GM19351 (cell line): ENCODE data around the gene HYLS1.
"Not testable (repeated sequence)": the region's sequence is repeated elsewhere in the genome, so short reads cannot be mapped to it uniquely, and the experiment has no call there.

ENCODE experiments used
- ATAC-seq: cut with Tn5 transposase; IDR thresholded peaks from one replicate; pipeline ENCODE4 v1.9.1; 2021; ENCODE audit warnings: mild to moderate bottlenecking, moderate library complexity; ENCODE audit not compliant: unreplicated experiment

Gene HYLS1

DNA sequence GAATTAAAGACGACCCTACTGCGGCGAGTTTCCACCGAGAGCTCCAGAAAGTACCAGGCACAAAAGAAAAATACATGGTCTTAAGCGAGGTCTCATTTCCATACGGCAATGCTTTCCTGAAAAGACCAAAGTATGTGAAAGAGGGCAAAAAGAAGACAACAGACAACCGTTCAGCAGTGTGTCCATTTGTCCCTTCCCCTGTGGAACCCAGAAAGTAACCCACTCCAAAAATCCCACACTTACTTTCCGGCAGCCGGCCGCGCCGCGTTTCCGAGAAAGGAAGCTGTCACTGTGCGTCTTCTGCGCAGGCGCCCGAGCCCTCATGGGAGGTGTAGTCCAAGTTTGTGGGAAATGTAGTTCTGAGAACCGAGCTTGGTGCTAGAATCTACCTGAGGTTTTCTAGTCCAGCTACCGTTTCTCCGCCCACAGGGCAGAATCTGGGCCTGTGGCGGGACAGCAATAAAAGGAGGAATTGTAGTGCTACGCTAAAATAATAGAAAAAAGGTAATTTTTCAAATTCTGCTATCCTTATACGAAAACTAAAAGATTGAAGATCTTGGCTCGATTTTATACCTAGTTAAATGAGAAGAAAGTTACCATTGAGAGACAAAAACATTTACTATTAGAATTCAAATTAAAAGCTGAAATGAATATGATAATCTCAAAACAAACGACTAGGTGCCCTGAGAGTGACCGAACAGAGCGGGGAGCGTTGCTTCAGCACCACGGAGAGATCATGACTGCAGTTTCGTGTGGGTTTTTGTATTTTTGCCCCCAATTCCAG, 15.7 kb downstream of the HYLS1 start, which contains the start of gene PUS3:
Gene PUS3 (minus strand): TSS at position 280 of the 784 bp plus-strand sequence. CDS start 6,922 bp downstream, outside the sequence.
- peak; percentile 98 for ATAC-seq

DNA sequence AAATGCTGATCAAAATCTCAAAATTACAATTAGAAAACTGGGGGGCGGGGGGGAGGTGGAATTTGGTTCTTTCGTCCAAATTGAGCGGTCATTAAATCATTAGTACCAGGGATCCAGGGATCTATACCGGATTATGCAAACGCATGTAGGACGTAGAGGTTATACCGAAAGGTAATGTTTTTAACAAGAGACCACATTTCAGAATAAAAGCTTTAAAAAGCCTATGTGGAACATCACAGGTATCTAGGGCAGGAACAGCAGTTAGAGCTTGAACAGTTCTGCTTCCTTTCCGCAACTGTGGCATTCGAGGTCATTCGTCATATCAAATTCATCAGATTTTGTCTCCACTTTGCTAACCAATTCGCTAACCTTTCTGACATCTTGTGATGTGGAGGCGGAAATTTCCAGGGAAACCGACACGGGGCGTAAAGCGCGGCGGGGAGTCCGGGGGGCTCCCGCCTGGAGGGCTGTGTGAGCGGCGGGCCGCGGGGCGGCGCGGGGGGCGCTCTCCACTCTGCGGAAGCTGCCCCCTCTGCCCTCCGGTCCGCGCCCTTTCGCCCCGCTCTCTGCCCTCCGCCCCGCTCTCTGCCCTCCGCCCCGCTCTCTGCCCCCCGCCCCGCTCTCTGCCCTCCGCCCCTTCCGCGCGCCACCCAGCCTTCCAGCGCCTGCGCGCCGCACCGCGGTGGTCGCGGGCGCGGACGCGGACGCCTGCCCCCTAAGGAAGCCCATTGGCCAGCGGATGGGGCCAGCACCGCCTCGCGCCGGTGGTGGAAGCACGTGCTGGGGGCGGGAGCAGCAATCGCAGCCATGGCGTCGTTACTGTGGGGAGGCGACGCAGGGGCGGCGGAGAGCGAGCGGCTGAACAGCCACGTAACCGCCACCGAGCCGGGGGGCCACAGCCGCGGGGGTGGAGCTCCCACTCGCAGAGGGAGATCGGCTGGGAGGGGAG, 16.5 kb downstream of the HYLS1 start, which contains the start of gene DDX25:
Gene DDX25 (plus strand): TSS at position 798 of the 949 bp plus-strand sequence. CDS start 10 bp downstream, at position 808.
- no peak for ATAC-seq

DNA sequence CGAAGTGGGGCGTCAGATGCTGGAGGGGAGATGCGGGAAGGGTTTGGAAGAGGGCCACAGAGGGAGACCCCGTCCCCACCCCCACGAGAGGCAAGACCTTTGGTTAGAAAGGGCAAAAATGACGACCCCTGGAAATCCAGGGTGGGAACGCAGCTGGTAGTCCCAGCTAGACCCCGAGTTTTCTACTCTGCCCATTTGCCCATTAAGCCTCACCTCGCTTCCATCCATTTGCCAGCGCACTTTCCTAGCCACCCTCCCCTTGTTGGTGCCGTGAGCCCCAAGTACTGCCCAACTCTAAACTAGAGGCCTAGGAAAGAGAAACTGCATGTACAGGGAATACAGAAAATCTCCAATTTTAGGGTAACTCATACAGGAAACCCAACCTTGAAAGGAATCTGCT, 17.2 kb downstream of the HYLS1 start:
- no peak for ATAC-seq

DNA sequence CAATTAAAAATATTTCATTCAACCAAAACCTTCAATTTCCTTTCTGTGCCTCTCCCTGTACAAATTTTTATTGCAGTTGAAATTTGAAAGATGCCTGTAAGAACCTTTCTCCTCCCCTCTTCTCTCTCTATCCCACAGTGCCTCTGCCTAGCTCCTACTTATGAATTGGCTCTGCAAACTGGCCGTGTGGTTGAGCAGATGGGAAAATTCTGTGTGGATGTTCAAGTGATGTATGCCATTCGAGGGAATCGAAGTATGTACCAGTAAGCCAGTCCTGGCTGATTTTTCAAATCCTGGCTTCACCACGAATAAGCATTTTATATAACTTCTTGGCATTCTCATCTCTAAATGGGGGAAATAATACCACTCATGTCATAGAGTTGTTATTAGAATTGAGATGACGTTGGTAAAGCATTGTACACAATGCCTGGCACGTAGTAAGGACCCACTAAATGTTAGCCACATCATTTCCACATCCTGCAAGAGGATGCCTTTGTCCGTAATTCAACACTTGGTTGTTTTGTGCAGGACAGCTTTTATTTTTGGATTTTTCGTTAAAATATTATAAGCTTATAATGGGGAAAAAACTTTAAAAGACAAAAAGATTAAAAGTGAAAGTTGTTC, 22.9 kb downstream of the HYLS1 start:
- no peak for ATAC-seq

DNA sequence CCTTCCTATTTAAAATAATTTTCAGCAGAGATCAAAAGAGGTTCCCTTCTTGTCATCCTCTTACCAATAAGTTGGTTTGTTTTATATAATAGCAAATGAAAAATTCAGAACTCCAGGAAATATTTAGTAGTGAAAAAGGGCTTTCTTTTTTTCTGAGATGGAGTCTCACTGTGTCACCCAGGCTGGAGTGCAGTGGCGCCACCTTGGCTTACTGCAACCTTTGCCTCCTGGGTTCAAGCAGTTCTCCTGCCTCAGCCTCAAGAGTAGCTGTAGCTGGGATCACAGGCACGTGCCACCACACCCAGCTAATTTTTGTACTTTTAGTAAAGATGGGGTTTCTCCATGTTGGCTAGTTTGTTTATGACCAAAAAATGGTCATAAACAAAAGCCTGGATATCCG, 27.1 kb downstream of the HYLS1 start:
- ATAC-seq: not testable (repeated sequence)

DNA sequence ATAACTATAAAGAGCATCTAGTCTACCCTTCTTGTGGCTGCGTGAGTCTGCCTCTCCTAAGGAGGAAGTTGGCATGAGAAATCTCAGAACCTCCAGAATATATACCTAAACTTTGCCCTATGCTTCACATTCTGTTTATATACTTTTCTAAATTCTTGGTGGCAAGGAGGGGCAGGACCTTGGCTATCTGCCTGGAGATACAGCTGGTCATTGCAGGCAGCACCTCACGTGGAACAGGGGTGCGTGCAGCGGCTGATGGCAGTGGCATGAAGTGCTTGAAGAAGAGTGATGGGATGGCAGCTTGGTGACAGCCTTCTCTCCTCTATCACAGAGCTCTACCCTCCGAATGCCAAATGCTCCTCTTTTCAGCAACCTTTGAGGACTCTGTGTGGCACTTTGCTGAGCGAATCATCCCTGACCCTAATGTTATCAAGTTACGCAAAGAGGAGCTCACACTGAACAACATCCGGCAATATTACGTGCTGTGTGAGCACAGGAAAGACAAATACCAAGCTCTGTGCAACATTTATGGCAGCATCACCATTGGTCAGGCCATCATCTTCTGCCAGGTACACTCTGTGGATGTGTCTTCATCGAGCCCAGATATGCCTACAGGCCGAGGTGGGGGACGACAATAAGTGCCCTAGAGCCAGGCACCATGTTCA, 29.3 kb downstream of the HYLS1 start:
- no peak for ATAC-seq

DNA sequence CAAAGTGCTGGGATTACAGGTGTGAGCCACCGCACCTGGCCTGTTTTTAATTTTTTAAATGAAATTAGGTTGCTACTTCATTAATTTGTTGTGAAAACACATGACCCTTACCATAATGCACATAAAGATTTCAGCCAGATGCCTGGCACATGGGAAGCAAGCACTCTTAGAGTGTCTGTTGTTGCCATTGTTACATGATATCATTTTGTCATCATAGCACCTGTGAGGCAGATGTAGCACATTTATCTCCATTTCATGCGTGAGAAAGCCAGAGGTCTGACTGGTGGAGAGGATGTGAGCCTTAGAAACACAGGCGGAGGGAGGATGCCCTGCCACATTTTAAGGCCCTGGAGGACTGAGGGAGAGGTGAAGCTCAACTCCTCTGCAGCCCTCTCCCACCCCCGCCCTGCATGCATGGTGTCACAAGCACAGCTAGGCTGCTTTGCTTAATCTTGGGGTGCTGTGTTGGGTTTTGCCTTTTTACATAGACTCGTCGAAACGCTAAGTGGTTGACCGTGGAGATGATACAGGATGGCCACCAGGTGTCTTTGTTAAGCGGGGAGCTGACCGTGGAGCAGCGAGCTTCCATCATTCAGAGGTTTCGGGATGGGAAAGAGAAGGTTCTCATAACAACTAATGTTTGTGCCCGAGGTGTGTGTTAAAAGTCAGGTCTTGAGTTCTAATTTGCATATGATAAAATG, 30.8 kb downstream of the HYLS1 start:
- ATAC-seq: no peak

DNA sequence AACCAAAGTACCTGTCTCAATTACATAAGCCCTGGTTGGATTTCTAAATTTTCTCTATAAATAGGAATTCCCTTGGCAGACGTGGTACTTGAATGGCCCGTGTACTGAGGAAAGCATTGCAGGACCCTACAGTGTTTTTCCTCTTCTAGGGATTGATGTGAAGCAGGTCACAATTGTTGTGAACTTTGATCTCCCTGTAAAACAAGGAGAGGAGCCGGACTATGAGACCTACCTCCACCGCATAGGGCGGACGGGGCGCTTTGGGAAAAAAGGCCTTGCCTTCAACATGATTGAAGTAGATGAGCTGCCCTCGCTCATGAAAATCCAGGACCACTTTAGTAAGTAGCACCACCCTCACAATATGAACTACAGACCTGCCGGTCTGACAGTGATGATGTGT, 33.6 kb downstream of the HYLS1 start:
- no peak for ATAC-seq

DNA sequence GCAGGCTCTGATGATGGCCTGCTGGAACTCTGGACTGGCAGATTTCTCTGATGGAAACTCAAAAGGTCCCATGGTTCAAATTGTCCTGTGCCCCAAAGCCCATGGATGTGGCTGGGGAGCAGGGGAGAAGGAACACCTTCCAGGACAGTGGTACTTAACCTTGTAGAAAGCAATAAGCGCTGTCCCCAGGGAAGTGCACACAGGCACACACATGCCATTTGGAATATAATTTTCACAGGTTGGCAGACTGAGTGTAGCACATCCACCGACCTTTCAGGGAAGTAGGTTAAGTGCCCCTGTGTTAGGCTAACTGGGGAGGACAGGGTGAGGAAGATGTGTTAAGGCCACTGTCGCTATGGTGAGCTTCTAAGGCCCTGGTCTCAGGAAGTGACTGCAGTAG, 34.7 kb downstream of the HYLS1 start:
- no peak for ATAC-seq

DNA sequence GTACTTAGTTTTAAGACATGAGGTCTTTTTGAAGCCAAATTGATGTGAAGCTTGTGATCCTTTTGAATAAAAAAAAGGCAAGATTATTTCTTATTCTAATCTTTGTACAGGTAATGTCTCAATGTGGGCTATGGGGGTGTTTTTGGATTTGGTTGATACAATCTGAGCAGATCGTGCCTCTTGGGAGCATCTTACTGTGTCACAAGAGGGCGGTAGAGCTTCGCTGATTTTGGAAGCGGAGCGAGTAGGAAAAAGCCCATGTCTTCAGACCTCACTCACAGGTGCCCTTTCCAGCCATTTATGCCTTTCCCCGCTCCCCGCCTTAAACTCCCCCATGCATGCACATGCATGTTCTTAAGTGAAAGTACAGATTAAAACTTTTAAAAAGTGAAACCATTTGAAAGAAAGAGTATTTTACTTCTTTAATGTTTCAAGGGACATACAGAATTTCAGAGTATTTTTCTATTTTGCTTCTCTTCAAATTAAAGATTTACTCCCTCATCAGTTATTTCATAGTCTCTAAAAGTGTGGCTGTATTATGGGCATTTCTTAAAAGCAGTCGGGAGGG, 35.6 kb downstream of the HYLS1 start:
- peak; percentile 80 for ATAC-seq

DNA sequence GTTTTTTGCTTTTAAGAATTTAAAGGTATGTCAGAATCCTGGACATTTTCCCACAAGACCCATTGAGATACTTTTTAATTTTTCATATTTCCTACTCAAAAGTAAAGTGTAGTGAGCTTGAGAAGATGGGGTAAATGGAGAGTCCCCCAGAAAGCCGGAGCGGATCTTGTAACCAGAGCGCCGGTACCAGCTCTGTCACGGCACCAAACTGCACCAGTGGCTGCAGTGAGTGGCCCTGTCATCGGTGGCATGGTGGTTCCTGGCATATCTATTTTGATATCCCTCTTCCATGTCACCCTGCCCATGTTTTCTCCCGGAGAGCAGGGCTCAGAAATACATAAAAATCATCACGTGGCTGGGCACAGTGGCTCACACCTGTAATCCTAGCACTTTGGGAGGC, 36.2 kb downstream of the HYLS1 start:
- no peak for ATAC-seq

DNA sequence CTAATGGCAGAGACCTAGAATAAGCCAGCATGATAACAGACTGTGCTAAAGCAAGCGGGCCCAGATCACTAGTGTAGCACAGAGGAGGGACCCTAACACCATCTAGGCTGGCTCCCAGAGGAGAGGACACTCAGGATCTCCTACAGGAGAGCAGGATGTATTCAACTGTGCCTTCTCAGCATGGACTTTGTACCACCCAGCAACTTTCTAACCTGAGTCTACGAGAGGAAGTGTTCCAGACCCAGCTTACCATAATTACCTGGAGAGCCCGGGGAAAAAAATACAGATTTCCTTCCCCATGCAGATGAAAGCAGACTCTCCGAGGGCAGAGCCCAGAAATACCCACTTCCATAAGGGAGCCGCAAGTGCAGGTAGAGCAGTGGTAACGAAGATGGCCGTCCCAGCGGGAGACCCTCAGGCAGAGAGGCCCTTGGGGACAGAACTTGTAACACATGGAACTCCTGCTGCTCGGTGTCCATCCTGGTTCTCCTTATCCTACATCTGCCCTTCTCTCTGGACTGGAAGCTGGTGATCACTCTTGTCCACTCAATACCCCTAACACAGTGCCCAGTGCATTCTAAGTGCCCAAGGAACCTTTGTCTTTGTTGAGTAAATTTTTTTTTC, 37.0 kb downstream of the HYLS1 start:
- no peak for ATAC-seq

DNA sequence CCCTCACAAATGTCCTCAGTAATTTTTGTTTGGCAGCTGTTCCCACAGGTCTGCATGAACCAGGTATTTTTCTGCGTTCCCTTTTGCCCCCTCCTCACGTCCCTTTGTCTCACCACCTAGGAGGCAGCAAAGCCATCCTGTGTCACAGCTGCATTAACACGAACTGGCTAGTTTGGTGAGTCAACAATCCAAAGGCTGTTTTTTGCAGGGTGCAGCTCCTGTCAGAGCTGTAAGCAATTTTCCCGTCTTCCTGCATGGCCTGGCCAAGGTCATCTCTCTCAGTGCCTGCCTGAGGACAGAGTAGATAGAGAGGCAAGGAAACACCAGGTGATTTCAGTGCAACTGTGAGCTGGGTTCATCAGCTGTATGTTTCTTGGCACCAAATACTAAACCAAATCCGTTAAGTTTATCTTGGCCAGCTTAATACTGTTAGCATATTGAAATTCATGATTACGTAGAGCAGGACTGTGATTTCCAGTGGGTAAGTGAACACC, 37.8 kb downstream of the HYLS1 start:
- ATAC-seq: no peak

DNA sequence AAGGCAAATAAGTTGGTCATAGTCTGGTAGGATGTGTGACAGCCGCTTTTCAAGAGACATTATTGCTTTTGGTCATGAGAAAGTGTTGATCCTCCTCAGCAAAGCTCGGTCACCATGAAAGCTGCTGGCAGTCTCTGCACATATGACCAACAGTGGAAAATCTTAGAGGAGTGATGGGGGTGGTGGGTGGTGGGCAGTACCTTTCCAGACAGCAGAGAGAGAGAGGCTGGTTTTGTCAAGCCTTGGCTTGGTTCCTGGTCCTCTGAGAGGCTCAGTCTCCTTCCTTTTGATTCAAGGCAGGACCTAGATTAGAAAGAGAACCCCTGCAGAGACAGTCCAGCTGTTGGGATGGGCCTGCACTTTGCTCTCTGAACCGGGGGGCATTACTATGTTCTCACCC, 38.3 kb downstream of the HYLS1 start:
- no peak for ATAC-seq

DNA sequence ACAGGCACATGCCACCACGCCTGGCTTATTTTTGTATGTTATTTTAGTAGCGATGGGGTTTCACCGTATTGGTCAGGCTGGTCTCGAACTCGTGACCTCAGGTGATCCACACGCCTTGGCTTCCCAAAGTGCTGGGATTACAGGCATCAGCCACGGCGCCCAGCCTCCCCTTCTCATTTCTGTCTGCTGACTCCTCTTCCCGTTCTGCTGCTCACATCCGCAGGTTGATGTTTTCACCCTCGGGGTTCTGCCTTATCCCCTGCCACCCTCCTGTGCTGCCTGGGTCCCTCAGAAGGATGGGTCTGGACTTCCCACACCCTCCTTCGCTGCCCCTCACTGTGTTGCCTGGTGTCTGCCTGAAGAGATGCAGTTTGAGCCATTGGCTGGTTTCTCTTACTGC, 39.2 kb downstream of the HYLS1 start:
- no peak for ATAC-seq

DNA sequence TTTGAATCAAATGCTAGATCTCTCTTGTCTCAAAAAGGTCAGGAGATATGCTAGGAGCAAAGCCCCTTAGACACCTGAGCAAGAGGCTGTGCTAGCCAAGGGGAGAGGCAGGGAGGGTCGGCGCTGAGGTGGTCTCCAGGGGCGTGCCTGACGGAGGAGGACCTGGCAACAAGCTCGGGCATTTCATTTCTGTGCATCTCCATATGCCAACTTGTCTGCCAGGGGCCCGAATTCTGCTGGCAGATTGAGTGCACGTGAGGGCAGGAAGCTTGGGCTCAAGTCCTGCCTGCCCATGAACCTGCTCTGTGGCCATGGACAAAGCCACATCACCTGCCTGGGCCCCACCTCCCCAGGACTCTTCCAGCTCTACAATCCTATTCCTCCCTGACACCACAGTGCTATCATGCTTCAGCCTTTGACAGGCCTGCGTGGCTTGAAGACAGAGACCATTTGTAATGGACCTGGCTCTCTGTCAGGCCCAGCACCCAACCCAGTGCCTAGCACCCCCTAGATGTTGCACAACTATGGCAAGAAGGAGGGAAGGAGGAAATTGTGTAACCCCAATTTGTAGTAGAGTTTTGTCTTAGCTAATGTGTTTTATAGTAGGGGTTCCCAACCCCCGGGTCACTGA, 42.1 kb downstream of the HYLS1 start:
- no peak for ATAC-seq

DNA sequence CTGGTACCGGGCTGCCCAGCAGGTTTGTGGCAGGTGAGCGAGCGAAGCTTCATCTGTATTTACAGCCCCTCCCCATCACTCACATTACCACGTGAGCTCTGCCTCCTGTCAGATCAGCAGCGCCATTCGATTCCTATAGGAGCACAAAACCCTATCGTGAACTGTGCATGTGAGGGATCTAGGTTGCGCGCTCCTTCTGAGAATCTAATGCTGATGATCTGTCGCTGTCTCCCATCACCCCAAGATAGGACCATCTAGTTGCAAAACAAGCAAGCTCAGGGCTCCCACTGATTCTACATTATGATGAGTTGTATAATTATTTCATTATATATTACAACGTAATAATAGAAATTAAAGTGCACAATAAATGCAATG, 42.6 kb downstream of the HYLS1 start:
- no peak for ATAC-seq

DNA sequence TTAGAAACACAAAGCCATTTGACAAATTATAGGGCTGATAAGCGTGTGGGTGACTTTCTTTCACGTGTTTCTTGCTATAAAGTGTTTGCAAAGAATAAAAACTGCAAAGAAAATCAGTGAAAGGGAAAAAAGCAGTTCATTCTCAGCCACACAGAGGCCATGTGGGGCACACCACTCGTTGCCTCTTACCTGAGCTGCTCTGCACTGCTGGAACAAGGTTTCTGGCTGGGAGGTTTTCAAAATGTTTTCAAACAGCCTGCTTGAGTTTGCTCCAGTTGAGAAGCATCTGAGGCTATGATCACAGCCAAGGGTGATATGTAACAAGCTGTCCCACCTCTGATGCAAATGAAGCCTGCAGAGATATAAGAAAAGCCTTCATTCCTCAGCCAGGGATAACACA, 43.6 kb downstream of the HYLS1 start:
- no peak for ATAC-seq

DNA sequence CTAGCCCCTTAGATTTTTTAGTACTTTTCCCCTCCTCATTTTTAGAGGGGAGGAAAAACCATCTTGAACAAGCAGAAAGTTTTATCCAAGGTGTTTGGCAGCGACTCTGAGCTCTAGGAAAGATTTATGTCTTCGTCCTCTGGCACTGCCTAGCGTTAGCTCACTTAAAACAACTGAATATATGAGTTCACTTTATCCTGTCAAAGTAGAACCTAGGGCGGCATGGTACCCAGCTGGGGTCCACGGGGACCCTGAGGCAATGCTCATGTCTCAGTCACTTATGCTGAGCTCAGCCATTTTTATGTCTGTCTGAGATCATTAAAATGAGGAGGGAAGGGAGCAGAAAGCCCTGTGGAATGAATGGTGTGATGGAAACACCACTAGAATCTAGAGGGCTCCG, 44.2 kb downstream of the HYLS1 start:
- no peak for ATAC-seq
